PC-9 (cell line): ENCODE measurements around the gene ITGA4. TPM values are rescaled to one million over a fixed set of nuclear protein-coding genes. Genes with fewer than 3 reads are reported as not detected.

ENCODE experiments used
- BruUV-seq: library from RNA; stranded (reverse); fragments of 400-500 nt; replicated peaks from 2 replicates; lab custom pipeline; 2021; lab: Mats Ljungman, UMichigan
- CTCF ChIA-PET: fragments of 300-600 bp; sonication (Branson Sonifier 250); formaldehyde crosslinking; loops from one replicate; lab custom pipeline; 2022; ENCODE audit warnings: antibody characterized with exemption; lab: Charles Lee
- POLR2A ChIA-PET: fragments of 300-600 bp; sonication (Branson Sonifier 250); formaldehyde crosslinking; loops from one replicate; lab custom pipeline; 2022; ENCODE audit warnings: antibody characterized with exemption; ENCODE audit not compliant: unreplicated experiment; lab: Charles Lee
- DNase-seq, 2 experiments: peaks; one replicate each; pipeline versions ENCODE4 v3.0.0 to v3.0.0-alpha.2; 2015 to 2022; ENCODE audit warnings: mixed read lengths in 1 of 2
- H2AFZ ChIP-seq: fragments of 200-600 bp; sonication (generic); 2 replicates; pipeline ENCODE4 v1.8.1; 2017; ENCODE audit warnings: antibody characterized with exemption
- H3F3A ChIP-seq: fragments of 200-600 bp; sonication (generic); 2 replicates; pipeline ENCODE4 v1.8.1; 2017; ENCODE audit warnings: antibody characterized with exemption, mild to moderate bottlenecking, low read depth; ENCODE audit not compliant: insufficient read depth
- H3K27ac ChIP-seq: fragments of 200-600 bp; sonication (generic); 2 replicates; pipeline ENCODE4 v1.6.1; 2016; ENCODE audit warnings: mixed run types
- H3K27me3 ChIP-seq: fragments of 200-600 bp; sonication (generic); 2 replicates; pipeline ENCODE4 v1.6.1; 2016; ENCODE audit warnings: low read depth, mixed run types; ENCODE audit not compliant: insufficient read depth
- H3K36me3 ChIP-seq: fragments of 200-600 bp; sonication (generic); 2 replicates; pipeline ENCODE4 v1.6.1; 2016; ENCODE audit warnings: low read depth, mixed run types
- H3K4me1 ChIP-seq: fragments of 200-600 bp; sonication (generic); replicated peaks from 2 replicates; pipeline ENCODE4 v1.6.1; 2016; ENCODE audit warnings: mixed run types; ENCODE audit not compliant: insufficient read depth
- H3K4me2 ChIP-seq: fragments of 200-600 bp; sonication (generic); 2 replicates; pipeline ENCODE4 v1.6.1; 2017; ENCODE audit warnings: mixed run types
- H3K4me3 ChIP-seq: fragments of 200-600 bp; sonication (generic); 2 replicates; pipeline ENCODE4 v1.6.1; 2016; ENCODE audit warnings: mixed run types
- H3K79me2 ChIP-seq: fragments of 200-600 bp; sonication (generic); 2 replicates; pipeline ENCODE4 v1.6.1; 2017; ENCODE audit warnings: low read depth, mixed run types
- H3K9me2 ChIP-seq: fragments of 200-600 bp; sonication (generic); 2 replicates; pipeline ENCODE4 v1.8.1; 2017; ENCODE audit warnings: mild to moderate bottlenecking; ENCODE audit not compliant: insufficient read depth
- H3K9me3 ChIP-seq: fragments of 200-600 bp; sonication (generic); 2 replicates; pipeline ENCODE4 v1.8.1; 2016; ENCODE audit warnings: low read depth; ENCODE audit not compliant: insufficient read depth
- H4K20me1 ChIP-seq: fragments of 200-600 bp; sonication (generic); 2 replicates; pipeline ENCODE4 v1.8.1; 2017; ENCODE audit not compliant: insufficient read depth
- EZH2 ChIP-seq: fragments of 200-600 bp; sonication (generic); IDR thresholded peaks from 2 replicates; pipeline ENCODE4 v1.8.0; 2017; ENCODE audit warnings: antibody characterized with exemption, low read depth
- intact Hi-C: fragments of 100-400 bp; cut with micrococcal nuclease; formaldehyde crosslinking; loops from one replicate; pipeline ENCODE4 v1.10.0; 2022; ENCODE audit not compliant: unreplicated experiment
- total RNA-seq: library from RNA; stranded (reverse); gene quantifications from 2 replicates; pipeline ENCODE4 v1.2.3, GENCODE V29; 2021
- TF ChIP-seq, protein P1 (sequence below): fragments of 200-600 bp; sonication (generic); conservative IDR thresholded peaks from 2 replicates; pipeline ENCODE4 v1.6.1; 2017; ENCODE audit warnings: mixed run types, antibody characterized with exemption, mild to moderate bottlenecking, moderate library complexity

ITGA4 gene
- total RNA-seq, 1 experiment from 2014 or later = 0.35 TPM

DNA sequence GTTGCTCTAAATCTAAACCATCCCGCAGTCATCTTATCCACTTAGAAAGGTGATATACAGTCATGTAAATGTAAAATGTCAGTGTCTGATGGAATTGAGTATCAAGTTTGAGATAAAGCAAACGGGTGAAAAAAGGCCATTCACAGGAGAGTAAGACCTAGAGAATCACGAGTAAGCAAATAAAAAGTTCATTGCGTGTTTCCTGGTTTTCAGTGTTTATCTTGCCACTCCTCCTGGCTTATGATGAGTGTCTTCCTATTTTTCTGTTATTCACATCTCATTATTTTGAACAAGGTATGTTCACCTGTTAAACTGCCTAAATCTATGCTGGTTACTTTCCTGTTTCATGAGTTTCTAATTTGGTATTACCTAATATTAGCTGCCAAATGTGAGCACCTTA, 68.8 kb downstream of the ITGA4 start:
- no peak for DNase-seq
- Histone ChIP-seq H4K20me1 (no peaks in the 10 kb centered on the region), H3K36me3 (no peaks in the 10 kb centered on the region), H2AFZ (no peak overlapping the region; the same call in 1 of the 2 replicates), H3K27me3 (no peaks in the 10 kb centered on the region), H3K4me3 (no peak overlapping the region), H3K4me1 (no peaks in the 10 kb centered on the region), H3K9me2 (no peaks in the 10 kb centered on the region), H3K9me3 (no peaks in the 10 kb centered on the region), H3K27ac (no peak overlapping the region), H3K79me2 (no peaks in the 10 kb centered on the region), H3F3A (no peaks in the 10 kb centered on the region), H3K4me2 (no peak overlapping the region)
- no TSS peak for BruUV-seq
- TF ChIP-seq, protein P1, sequence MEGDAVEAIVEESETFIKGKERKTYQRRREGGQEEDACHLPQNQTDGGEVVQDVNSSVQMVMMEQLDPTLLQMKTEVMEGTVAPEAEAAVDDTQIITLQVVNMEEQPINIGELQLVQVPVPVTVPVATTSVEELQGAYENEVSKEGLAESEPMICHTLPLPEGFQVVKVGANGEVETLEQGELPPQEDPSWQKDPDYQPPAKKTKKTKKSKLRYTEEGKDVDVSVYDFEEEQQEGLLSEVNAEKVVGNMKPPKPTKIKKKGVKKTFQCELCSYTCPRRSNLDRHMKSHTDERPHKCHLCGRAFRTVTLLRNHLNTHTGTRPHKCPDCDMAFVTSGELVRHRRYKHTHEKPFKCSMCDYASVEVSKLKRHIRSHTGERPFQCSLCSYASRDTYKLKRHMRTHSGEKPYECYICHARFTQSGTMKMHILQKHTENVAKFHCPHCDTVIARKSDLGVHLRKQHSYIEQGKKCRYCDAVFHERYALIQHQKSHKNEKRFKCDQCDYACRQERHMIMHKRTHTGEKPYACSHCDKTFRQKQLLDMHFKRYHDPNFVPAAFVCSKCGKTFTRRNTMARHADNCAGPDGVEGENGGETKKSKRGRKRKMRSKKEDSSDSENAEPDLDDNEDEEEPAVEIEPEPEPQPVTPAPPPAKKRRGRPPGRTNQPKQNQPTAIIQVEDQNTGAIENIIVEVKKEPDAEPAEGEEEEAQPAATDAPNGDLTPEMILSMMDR = no peak
- TF ChIP-seq EZH2 = no peak
- intact Hi-C loops = no loop called here
- CTCF ChIA-PET = no interaction called here
- POLR2A ChIA-PET = no interaction called here

DNA sequence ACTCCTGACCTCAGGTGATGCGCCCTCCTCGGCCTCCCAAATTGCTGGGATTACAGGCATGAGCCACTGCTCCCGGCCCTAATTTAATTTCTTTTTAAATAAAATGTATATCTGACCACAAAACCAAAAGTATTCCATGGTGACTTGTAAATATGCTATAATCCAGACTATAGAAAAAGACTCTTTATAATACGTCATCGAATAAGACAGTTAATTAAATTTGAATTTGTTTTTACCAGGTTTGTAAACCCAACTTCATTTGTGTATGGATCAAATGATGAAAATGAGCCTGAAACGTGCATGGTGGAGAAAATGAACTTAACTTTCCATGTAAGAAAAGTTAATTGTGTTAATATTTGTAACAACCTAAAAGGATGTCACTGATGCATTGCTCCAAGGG, 69.9 kb downstream of the ITGA4 start:
- H3K4me1 ChIP-seq = no peaks in the 10 kb centered on the region
- H3K27me3 ChIP-seq = no peaks in the 10 kb centered on the region
- no peaks in the 10 kb centered on the region for H3K9me2 ChIP-seq
- no peaks in the 10 kb centered on the region for H3K79me2 ChIP-seq
- POLR2A ChIA-PET = no interaction called here
- CTCF ChIA-PET = no interaction called here
- intact Hi-C loops = no loop called here
- H3K4me2 ChIP-seq = no peak overlapping the region
- TF ChIP-seq EZH2 = no peak
- TF ChIP-seq, protein P1 = no peak
- H3F3A ChIP-seq = no peaks in the 10 kb centered on the region
- no TSS peak for BruUV-seq
- H2AFZ ChIP-seq = no peak overlapping the region; the same call in 1 of the 2 replicates
- DNase-seq = no peak
- H3K36me3 ChIP-seq = no peaks in the 10 kb centered on the region
- no peak overlapping the region for H3K27ac ChIP-seq
- H3K4me3 ChIP-seq = no peak overlapping the region
- no peaks in the 10 kb centered on the region for H3K9me3 ChIP-seq
- no peaks in the 10 kb centered on the region for H4K20me1 ChIP-seq

- no peaks in the 10 kb centered on the region for H3K4me1 ChIP-seq
- POLR2A ChIA-PET = no interaction called here
- no peaks in the 10 kb centered on the region for H3K9me2 ChIP-seq
- no peaks in the 10 kb centered on the region for H3F3A ChIP-seq
- no TSS peak for BruUV-seq
- H3K27me3 ChIP-seq = no peaks in the 10 kb centered on the region
- intact Hi-C loops = no loop called here
- H3K79me2 ChIP-seq = no peaks in the 10 kb centered on the region
- TF ChIP-seq EZH2 = no peak
- TF ChIP-seq, protein P1 = no peak
- no peak for DNase-seq
- H4K20me1 ChIP-seq = no peaks in the 10 kb centered on the region
- no peak overlapping the region for H3K4me2 ChIP-seq
- H3K36me3 ChIP-seq = no peaks in the 10 kb centered on the region
- H3K9me3 ChIP-seq = no peaks in the 10 kb centered on the region
- CTCF ChIA-PET = no interaction called here
- no peak overlapping the region for H2AFZ ChIP-seq
- no peak overlapping the region for H3K27ac ChIP-seq
- no peak overlapping the region for H3K4me3 ChIP-seq
Measured at GRCh38 chr2:181528441-181528840, 71.3 kb downstream of the ITGA4 start.
